ENCODE data around the gene PCNX1. TPM values are rescaled to one million over a fixed set of nuclear protein-coding genes. Genes with fewer than 3 reads are reported as not detected.
A peak's percentile ranks its signal among the peaks of the same experiment; 100 is the strongest.

The PCNX1 gene
- total RNA-seq, 1 donor from 2014 or later, result 56.4 TPM

GRCh38 chr14:70971560-70971959 lies 64.3 kb downstream of the PCNX1 start:
- H3K9me3 Mint-ChIP-seq (ENCODE audit: low read depth), result no peaks in the 10 kb centered on the region
- no peak overlapping the region for H3K4me3 Mint-ChIP-seq (ENCODE audit: low read depth)
- peaks cover 2% of the 10 kb centered on the region for H3K36me3 Mint-ChIP-seq (ENCODE audit: insufficient read depth)
- H3K27ac Mint-ChIP-seq, result no peak overlapping the region
- no peak for DNase-seq (ENCODE audit: low spot score, unreplicated experiment)
- H3K27me3 Mint-ChIP-seq, result no peaks in the 10 kb centered on the region
- TF ChIP-seq CTCF (IDR thresholded peaks at IDR 0.05; ENCODE audit: unreplicated experiment), result no peak
- H3K4me1 Mint-ChIP-seq (ENCODE audit: low read depth), result peaks cover 5% of the 10 kb centered on the region

- no peak overlapping the region for H3K4me3 Mint-ChIP-seq (ENCODE audit: low read depth)
- TF ChIP-seq CTCF (IDR thresholded peaks at IDR 0.05; ENCODE audit: unreplicated experiment), result peak; percentile 97
- H3K27me3 Mint-ChIP-seq, result no peaks in the 10 kb centered on the region
- H3K9me3 Mint-ChIP-seq (ENCODE audit: low read depth), result no peaks in the 10 kb centered on the region
- no peaks in the 10 kb centered on the region for H3K4me1 Mint-ChIP-seq (ENCODE audit: low read depth)
- H3K36me3 Mint-ChIP-seq (ENCODE audit: insufficient read depth), result peaks cover 8% of the 10 kb centered on the region
- peak; percentile 63 for DNase-seq (ENCODE audit: low spot score, unreplicated experiment)
- peak overlapping the region; percentile 49 for H3K27ac Mint-ChIP-seq
Observed at GRCh38 chr14:70972107-70972976, 65.1 kb downstream of the PCNX1 start.

- no peaks in the 10 kb centered on the region for H3K27me3 Mint-ChIP-seq
- no peaks in the 10 kb centered on the region for H3K4me1 Mint-ChIP-seq (ENCODE audit: low read depth)
Observed at GRCh38 chr14:70976591-70976990, 69.3 kb downstream of the PCNX1 start.

GRCh38 chr14:70981000-70981952 lies 74.0 kb downstream of the PCNX1 start:
- TF ChIP-seq CTCF (IDR thresholded peaks at IDR 0.05; ENCODE audit: unreplicated experiment), result no peak
- Mint-ChIP-seq H3K4me1 (ENCODE audit: low read depth) (no peaks in the 10 kb centered on the region), H3K27me3 (no peaks in the 10 kb centered on the region), H3K4me3 (ENCODE audit: low read depth) (no peak overlapping the region), H3K27ac (no peak overlapping the region), H3K9me3 (ENCODE audit: low read depth) (no peaks in the 10 kb centered on the region), H3K36me3 (ENCODE audit: insufficient read depth) (peaks cover 16% of the 10 kb centered on the region)
- no peak for DNase-seq (ENCODE audit: low spot score, unreplicated experiment)

More at GRCh38 chr14:70976591-70976990, 69.3 kb downstream of the PCNX1 start:
- peaks cover 16% of the 10 kb centered on the region for H3K36me3 Mint-ChIP-seq (ENCODE audit: insufficient read depth)
- no peak for DNase-seq (ENCODE audit: low spot score, unreplicated experiment)
- no peak overlapping the region for H3K27ac Mint-ChIP-seq
- no peak for TF ChIP-seq CTCF (IDR thresholded peaks at IDR 0.05; ENCODE audit: unreplicated experiment)
- no peaks in the 10 kb centered on the region for H3K9me3 Mint-ChIP-seq (ENCODE audit: low read depth)
- H3K4me3 Mint-ChIP-seq (ENCODE audit: low read depth), result no peak overlapping the region

- Mint-ChIP-seq H3K4me3 (ENCODE audit: low read depth) (no peak overlapping the region), H3K27ac (no peak overlapping the region), H3K4me1 (ENCODE audit: low read depth) (peaks cover 3% of the 10 kb centered on the region), H3K9me3 (ENCODE audit: low read depth) (no peaks in the 10 kb centered on the region), H3K27me3 (no peaks in the 10 kb centered on the region), H3K36me3 (ENCODE audit: insufficient read depth) (peaks cover 12% of the 10 kb centered on the region)
- no peak for TF ChIP-seq CTCF (IDR thresholded peaks at IDR 0.05; ENCODE audit: unreplicated experiment)
- no peak for DNase-seq (ENCODE audit: low spot score, unreplicated experiment)
Observed at GRCh38 chr14:70982200-70982599, 74.9 kb downstream of the PCNX1 start.

All from progenitor cell of endocrine pancreas (in vitro differentiated cells).